ENCODE results near the gene ATP2A2.
A peak's percentile ranks its signal among the peaks of the same experiment; 100 is the strongest.

The ATP2A2 gene

GRCh38 chr12:110284597-110284996 is 3.5 kb downstream of the ATP2A2 start:
- POLR2A ChIA-PET, result interaction anchor here (1.2 kb wide), 1 partner anchor 14 kb away, joined by 5 read pairs; no protein-coding TSS in a partner anchor
- DNase-seq (ENCODE audit: low read depth, low spot score), result no peak
- CTCF ChIA-PET, result interaction anchor here (0.7 to 1.2 kb wide), 5 partner anchors 21 to 185 kb away, joined by 3 read pairs; no protein-coding TSS in a partner anchor
- TF ChIP-seq CTCF (IDR thresholded peaks at IDR 0.05; ENCODE audit: insufficient read depth, low read length, missing control alignments), result no peak
- peak overlapping the region; percentile 95 for H3K4me3 ChIP-seq (ENCODE audit: low read depth, low read length)

- ChIA-PET CTCF (no interaction called here), POLR2A (no interaction called here)
- DNase-seq (ENCODE audit: low read depth, low spot score), result no peak
- TF ChIP-seq CTCF (IDR thresholded peaks at IDR 0.05; ENCODE audit: insufficient read depth, low read length, missing control alignments), result no peak
- no peak overlapping the region for H3K4me3 ChIP-seq (ENCODE audit: low read depth, low read length)
These were observed 5.6 kb downstream of the ATP2A2 start for GRCh38 chr12:110286623-110287022.

DNA sequence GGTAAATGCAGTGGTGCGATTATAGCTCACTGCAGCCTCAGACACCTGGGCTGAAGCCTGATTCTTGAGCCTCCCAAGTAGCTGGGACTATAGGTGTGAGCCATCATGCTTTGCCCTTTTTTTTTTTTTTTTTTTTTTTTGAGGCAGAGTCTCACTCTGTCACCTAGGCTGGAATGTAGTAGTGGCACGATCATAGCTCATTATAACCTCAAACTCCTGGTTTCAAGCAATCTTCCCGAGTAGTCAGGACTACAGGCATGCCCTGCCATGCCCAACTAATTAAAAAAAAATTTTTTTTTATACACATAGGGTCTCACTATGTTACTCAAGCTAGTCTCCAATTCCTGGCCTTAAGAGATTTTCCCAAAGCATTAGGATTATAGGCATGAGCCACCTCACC is 6.9 kb downstream of the ATP2A2 start:
- POLR2A ChIA-PET, result interaction anchor here (0.6 kb wide), 1 partner anchor 63 kb away, joined by 3 read pairs; no protein-coding TSS in a partner anchor
- H3K4me3 ChIP-seq (ENCODE audit: low read depth, low read length), result no peak overlapping the region
- no peak for TF ChIP-seq CTCF (IDR thresholded peaks at IDR 0.05; ENCODE audit: insufficient read depth, low read length, missing control alignments)
- CTCF ChIA-PET, result interaction anchor here (0.7 to 1.0 kb wide), 2 partner anchors 61 to 64 kb away, joined by 3 read pairs; no protein-coding TSS in a partner anchor
- no peak for DNase-seq (ENCODE audit: low read depth, low spot score)

- no peak for DNase-seq (ENCODE audit: low read depth, low spot score)
- CTCF ChIA-PET, result interaction anchor here (1.1 to 1.3 kb wide), 2 partner anchors 40 to 161 kb away, joined by 3 read pairs; partner anchors contain the start of gene ARPC3
- POLR2A ChIA-PET, result no interaction called here
- no peak for TF ChIP-seq CTCF (IDR thresholded peaks at IDR 0.05; ENCODE audit: insufficient read depth, low read length, missing control alignments)
- H3K4me3 ChIP-seq (ENCODE audit: low read depth, low read length), result no peak overlapping the region
These were observed 8.1 kb downstream of the ATP2A2 start for GRCh38 chr12:110289044-110289710.

- no peak for TF ChIP-seq CTCF (IDR thresholded peaks at IDR 0.05; ENCODE audit: insufficient read depth, low read length, missing control alignments)
- DNase-seq (ENCODE audit: low read depth, low spot score), result no peak
- CTCF ChIA-PET, result interaction anchor here (1.1 to 1.3 kb wide), 2 partner anchors 40 to 160 kb away, joined by 3 read pairs; partner anchors contain the start of gene ARPC3
- POLR2A ChIA-PET, result no interaction called here
- H3K4me3 ChIP-seq (ENCODE audit: low read depth, low read length), result no peak overlapping the region
These were observed 8.6 kb downstream of the ATP2A2 start for GRCh38 chr12:110289711-110290078.

DNA sequence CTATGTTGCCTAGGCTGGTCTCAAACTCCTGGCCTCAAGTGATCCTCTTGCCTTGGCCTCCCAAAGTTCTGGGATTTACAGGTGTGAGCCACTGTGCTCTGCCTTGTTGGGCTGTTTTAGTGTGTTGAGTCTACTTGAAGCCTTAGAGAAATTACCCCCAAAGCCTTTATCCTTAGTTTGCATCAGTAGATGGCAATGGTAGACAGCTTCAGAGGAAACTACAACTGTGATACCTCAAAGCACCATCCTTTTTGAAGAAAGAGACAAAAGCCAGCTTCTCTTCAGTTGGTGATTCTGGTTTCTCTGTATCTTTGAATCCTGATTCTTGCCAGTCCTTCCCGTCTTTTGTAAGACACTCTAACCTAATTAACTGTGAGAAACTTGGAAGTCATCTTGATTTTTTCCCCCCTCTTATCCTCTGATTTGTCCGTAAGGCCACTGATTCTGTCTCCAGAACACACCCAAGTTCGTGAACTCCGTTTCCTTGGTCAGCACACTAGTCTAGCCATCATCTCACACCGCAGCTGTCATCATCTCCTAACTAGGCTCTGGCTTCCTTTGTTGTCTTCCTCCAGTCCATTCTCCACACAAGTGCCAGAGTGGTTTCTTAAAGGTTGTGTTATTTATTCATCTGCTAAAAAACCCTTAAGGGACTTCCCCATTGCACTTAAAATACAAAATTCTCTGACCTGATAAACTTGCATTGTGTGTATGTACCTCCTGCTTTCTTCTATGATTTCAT is 20.2 kb downstream of the ATP2A2 start:
- no peak overlapping the region for H3K4me3 ChIP-seq (ENCODE audit: low read depth, low read length)
- ChIA-PET POLR2A (no interaction called here), CTCF (interaction anchor here (1.4 kb wide), 1 partner anchor 130 kb away, joined by 3 read pairs; no protein-coding TSS in a partner anchor)
- no peak for DNase-seq (ENCODE audit: low read depth, low spot score)
- no peak for TF ChIP-seq CTCF (IDR thresholded peaks at IDR 0.05; ENCODE audit: insufficient read depth, low read length, missing control alignments)

Data from AG04449 (cell line).